Epithelial cell of prostate (primary cell): ENCODE data around the gene SPATA46.
A peak's percentile ranks its signal among the peaks of the same experiment; 100 is the strongest.

Source experiments
- DNase-seq: peaks from one replicate; pipeline ENCODE4 v3.0.0-alpha.2; 2011; ENCODE audit warnings: low read depth, low spot score
- H3K27ac ChIP-seq: fragments of 450-650 bp; 2 replicates; pipeline ENCODE4 v1.5.1; 2017; ENCODE audit warnings: mild to moderate bottlenecking

The SPATA46 gene

DNA sequence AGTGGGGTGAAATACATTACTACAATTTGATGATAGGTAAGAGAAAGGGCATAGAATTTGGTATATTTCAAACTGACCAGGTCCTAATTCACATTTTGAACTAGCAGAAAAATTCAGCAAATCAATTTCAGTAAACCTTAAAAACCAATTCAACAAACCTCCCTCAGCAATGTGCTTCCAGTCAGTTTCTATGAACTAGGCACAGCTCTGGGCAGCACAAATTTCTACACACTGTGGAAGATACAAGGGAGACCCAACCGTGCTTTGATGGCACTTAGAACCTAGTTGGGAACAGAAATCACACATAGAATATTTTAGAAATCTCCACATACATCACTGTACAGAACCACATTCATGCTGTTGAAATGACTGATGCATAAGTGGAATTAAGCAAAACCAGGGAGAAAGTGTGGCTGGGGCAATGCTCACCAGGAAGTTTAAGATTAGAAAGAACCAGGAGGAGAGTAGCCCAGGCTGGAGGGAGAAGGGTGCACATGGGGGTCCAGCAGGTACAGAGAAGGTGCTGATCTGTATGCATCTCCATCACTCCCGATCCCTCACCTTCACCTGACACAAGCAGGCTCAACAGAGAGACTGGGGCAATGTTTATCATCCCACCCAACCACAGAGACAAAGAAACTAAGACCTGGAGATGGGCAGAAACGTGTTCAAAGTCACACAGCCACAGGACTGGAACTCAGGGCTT lies 19.7 kb upstream of the SPATA46 start:
- H3K27ac ChIP-seq: no peak overlapping the region
- DNase-seq: no peak

DNA sequence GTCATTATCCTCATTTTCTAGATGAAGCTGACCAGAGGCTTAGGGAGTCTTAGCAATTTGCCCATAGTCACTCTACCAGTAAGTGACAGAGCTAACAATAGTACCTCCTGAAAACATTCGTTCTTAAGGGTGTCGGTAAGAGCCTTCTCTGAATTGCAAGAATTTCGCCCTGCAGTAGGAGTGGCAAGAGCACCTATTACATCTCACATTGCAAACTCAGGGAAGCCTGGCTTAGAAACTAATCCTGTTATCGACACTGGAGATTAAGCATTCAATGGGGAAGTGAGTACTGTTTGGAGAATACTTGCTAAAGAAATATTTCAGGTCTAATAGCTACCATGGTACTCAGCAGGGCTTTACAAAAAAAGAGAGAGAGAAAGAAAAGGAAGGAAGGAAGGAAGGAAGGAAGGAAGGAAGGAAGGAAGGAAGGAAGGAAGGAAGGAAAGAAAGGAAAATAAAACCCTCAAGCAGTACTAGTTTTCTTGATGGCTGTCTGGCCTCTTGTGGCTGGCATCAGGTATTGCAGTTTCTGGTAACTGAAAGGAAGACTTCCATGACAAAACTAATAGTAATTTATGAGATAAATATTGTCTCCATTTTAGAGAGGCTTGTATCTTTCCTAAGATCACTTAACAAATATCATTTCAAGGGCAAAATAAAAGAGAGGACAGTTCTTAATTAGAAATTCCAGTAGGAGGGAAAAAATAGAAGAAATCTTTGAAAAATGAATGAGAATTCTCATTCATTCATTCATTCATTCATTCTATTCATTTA lies 15.3 kb upstream of the SPATA46 start:
- no peak for DNase-seq
- H3K27ac ChIP-seq: no peak overlapping the region

DNA sequence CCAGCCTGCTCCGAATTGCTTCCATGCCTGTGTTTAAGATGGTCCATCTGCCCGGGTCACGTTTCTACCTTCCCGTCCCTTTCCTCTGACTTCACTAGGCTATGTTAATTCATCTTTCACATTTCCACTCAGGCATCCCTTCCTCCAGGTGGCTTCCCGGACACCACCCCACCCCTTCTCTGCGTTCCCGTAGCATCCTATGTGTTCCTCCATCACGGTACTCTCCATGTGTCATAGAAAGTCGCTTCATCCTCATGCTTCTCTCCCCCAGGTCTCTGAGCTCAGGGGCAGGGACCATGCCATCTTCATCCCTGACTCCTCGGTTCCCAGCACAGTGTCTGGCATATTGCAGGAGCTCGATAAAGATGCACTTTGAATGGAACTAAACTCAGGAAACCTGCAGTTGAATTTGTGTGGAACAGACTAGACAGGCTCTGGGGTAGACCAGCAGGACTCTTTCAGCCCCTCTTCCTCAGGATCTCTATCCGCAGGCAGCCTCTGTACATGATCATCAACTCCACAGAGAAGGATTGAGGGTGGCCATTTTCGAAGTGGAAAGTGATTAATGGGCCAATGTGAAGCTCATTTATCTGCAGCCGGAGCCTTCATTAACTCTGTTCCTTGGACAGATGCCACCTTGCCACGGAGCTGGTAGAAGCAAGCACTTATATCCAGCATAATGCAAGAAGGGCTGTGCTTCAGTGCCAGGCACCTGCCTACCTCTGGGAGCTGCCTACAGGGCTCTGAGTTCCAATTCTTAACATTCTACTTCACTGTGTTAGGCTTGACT lies 13.9 kb upstream of the SPATA46 start:
- no peak for DNase-seq
- H3K27ac ChIP-seq: no peak overlapping the region

DNA sequence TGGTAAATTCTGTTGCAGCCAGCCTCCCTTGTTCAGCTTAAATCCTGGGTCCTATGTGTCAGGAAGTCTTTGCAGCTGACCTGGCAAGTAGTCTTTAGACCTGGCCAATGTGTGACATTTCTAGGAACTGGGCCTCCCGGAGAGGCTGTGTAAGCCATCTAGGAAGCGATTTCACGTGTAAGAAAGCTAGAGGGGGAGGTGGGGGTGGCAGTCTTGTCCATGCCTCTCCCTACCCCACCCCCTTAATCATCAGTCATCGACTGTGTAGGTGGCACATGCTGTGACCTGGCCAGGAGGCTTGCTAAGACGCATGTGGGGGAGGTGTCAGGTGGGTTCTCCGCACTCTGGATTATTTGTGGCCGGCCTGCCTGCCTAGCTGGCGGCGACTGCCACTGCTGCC lies 13.3 kb upstream of the SPATA46 start:
- no peak for DNase-seq
- no peak overlapping the region for H3K27ac ChIP-seq

DNA sequence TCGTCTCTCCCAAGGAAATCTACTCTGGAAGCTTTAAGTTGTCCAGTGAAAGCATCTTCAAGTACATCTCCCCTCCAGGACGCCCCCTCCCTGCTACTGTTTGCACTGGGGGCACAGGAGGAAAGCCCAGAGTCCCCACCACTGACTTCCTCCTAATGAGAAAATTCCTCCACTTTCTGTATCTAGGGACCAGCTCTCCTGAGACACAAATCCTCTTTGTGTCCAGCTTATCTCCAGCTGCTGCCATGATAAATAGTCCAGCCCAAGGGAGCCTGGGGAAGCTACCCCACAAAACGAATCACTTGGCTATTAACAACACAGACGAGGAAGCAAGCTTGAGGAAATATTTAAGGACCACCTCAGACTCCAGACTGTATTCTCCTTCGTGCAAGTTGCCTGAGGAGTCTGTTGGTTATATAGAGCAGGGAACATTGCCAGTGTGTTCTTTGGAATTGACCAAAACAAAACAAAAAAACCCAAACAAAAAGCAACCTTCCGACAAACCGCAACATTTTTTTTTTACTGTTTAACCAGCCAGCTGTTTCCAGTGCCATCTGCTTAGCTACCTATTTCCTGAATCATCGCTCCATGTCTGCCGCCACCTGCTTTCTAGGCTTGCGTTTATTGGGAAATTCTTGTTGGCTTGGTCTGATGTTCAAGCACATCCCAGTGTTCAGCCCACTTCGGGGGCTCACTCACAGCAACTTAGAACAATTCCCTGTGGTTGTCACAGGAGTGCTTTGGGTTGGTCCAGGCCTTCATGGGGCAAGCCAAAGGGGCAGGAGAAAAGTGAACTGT lies 12.6 kb upstream of the SPATA46 start:
- H3K27ac ChIP-seq: peak overlapping the region; percentile 18
- DNase-seq: peak; percentile 24

DNA sequence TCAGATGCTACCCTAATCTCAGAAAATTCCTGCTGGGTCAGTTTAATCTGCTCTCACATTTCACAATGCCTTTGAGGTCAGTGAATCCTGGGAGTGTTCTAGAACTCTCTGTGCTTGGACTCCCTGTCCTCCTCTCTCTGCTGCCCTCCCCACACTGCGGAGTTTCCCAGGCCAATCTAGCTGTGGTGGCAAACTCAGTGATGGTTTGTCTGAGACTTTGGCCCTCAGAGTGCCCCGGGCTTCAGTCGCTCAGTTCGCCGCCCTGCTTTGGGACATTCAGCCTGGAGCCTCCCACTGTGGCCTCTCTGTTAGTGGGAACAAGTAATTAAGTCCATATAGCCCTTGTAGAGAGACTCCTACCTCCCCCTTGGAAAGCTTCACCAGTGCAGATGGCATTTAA lies 12.0 kb upstream of the SPATA46 start:
- H3K27ac ChIP-seq: no peak overlapping the region
- DNase-seq: no peak

DNA sequence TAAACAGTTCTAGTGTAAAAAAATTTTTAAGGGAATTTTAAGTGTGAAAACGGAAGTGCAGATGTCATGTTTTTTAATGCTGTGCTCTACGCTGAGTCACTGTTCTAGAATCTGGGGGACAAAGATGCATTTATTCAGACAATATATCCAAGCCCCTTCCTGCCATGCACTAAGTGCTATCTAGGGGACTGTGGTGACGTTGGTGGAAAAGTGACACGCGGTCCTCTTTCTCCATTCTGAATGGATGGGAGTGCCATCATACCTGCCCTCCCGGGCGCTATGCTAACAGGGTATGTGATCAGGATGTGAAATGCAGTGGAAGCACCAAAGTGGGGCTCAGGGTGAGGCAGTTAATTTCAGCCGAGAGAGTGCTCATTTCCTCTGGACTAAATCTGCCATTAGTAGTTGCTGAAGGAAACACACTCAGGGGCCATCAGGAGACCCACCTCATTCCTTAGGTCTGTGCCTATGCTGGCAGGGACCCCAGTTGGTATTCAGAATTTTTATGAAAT lies 11.5 kb upstream of the SPATA46 start:
- DNase-seq: no peak
- H3K27ac ChIP-seq: no peak overlapping the region

DNA sequence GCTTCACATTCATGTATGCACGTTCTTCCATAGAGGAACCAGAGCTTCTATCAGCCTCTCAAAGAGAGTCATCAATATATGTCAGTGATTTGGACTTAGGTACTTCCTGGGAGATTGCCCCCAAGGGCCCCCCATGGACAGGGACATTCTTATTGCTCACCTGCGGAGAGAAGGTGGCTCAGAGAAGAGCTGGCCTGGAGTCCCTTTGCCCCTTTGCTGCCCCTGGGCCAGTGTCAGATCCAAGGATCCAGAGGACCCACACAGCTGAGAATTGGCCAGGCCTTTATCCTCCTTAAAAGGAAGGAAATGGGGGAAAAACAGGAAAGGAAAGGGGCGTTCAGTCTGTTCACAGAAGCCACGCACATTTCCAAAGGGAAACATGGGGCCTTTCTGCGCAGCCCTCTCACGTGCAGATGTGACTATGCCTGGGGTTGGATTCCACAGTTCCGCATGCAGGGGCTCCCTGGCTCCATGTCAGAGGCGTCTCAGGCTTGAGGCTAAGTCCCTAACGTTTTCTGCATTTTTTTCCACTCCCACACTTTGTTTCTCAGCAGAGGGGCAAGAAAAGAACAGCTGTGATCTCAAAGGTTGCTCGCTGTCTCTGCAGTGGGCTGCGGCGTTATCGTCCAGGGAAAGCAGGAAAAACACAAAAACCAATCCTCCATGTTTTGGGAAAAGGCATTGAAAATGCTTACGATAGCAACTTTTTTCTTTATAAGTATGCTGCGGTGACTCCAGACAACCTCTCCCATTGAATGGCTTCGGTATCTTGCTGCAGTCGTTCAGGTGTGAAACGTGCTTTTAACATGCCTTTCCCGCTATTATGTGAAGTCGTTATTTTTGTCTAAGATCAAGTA lies 10.8 kb upstream of the SPATA46 start:
- DNase-seq: no peak
- no peak overlapping the region for H3K27ac ChIP-seq

DNA sequence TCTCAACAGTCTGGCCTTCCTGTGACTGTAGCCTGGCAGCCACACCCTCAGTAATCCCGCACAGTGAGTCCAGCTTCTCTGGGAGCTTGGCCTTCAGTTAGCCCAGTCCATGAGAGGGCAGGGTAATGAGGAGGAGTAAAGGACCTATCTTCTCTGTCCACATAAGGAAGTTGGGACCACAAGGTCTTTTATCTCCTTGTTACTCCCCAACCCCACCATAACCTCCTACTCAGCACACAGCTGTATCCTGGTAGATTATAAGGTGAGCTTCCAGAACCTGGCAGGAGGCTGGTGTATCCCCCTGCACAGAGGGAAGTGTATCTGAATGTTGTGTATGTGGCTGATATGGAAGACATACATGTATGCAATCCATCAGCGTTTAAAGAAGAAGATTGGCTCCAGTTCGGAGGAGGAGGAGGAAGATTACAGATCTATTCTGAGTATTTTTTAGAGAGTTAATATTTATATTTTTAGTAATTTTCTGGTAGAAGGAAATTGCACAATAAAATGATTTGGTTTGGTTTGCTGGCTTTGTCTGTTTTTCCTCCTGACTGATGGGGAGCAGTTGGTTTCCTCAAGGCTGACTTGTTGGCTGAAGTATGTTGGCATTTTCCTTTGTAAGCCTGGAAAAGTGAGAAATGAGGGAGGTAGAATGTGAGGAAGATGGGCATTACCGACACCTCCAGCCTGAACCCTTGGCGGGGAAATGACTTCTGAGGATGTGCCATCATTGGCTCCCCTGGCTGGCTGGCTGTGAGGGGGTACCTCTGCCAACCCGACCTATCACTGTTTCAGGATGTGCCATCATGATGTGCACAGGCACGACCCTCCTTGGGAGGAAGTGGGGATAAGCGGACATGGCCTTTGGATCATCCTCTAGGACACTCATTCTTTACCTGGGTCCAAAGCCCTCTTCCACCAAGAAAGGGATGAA lies 9.9 kb upstream of the SPATA46 start:
- no peak for DNase-seq
- no peak overlapping the region for H3K27ac ChIP-seq

DNA sequence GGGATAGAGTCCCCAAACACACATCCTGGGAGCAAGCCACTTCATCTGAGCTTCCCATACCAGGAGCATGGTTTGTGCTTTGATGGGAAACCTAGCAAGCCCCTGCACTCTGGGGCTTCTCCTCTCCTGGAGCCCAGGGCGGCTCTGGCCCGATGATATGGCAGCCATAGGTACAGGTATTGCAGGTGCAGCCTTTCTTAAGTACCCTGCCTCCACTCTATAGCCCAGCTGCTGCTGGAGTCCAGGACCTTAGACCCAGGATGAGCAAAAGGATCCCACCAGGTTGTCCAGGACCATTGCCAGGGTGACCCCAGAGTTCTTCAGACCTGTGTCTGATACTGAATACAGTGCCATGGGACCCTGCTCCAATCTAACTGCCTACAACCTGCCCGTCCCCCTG lies 9.0 kb upstream of the SPATA46 start:
- H3K27ac ChIP-seq: no peak overlapping the region
- DNase-seq: no peak

DNA sequence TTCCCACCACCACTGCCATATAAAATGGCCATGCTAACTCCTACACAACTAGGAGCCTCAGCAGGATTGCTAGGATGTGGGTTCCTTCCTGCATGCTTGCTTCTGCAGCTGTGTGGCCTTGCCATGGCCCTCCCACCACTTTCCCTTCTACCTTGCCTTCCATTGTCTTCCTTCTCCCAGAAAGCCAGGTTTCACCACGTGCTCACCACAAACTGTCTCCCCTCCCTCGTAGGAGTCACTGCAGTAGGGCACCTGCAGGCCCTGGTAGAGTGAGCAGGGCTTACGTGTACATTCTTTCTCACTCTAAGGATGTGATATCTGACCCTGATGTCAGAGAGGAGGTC lies 8.6 kb upstream of the SPATA46 start:
- DNase-seq: no peak
- no peak overlapping the region for H3K27ac ChIP-seq

DNA sequence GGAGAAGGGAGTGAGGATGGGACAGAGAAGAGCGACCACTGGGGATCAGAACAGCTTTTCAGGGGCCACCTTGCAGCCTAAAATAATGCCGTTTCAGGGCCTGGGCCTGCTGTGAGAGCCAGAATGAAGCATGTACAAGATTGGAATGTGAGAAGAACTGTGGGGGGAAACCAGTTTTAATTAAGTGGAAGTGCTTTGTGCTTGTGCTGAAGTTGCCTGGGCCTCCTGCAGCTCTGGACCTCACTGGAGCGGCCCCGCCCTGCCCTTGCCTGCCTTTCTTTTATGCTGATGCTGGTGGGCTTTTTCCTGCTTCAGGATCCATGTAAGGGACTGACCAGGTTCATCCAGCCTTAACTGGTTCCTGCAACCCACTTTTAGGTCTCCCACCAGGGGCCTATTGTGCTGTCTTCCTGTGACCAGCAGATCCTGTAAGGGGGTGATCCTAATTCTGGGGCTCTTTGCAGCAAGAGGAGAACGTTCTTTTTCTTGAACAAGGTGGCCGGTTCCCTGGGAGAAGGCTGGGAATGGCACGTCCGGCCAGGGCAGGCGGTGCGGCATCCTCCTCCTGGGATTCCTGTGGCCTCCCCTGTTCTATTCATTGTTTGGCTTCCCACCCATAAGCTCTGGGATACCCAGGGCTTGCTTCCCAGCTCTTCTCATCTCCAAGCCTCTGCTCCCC lies 8.1 kb upstream of the SPATA46 start:
- H3K27ac ChIP-seq: no peak overlapping the region
- no peak for DNase-seq

DNA sequence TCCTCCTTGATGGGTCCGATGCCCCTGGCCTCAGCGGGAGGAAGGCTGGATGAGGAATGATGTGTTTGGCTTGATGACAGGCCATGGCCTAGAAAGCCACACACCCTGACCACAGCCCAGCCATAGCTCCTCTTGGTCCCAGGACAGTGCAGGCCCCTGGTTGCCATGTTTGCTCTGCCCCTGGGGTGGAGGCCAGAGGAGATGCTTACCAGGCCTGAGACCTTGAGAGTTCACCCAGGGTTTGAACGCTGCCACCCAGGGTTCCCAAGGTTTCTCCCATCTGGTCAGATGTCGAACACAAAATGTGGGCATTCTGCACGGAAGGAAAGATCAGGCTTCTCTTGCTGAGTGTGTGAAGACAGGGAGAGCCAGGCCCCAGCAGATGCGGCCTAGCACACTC lies 7.5 kb upstream of the SPATA46 start:
- no peak for DNase-seq
- H3K27ac ChIP-seq: no peak overlapping the region

DNA sequence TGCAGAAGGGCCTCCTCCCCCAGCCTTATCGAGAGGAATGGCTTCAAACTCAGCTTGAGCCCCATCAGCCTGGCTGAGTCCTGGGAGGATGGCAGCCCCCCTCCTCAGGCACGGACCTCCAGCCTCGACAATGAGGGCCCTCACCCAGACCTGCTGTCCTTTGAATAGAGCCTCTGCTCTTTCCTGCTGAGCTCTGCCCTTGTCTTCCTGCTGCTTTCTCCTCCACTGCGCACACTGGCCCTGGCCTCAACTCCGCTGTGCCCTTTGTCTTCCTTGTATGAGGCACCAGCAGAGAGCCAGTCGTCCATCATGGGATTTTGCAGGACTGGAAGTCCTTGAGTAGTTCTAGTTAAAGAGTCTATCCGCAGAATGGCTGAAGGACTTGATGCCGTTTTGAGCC lies 6.9 kb upstream of the SPATA46 start:
- no peak overlapping the region for H3K27ac ChIP-seq
- DNase-seq: no peak

DNA sequence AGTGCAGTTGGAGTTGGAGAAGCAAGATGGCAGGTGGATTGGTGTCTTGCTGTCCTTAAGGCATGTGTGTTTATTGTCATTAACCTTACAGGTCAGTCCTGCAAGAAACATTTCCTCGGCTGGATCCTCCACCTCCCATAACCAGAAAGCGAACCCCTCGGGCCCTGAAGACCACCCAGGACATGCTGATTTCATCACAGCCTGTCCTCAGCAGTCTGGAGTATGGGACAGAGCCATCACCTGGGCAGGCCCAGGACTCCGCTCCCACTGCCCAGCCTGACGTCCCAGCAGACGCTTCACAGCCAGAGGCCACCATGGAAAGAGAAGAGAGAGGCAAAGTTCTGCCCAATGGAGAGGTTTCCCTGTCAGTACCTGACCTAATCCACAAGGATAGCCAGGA lies 6.4 kb upstream of the SPATA46 start:
- DNase-seq: no peak
- no peak overlapping the region for H3K27ac ChIP-seq

DNA sequence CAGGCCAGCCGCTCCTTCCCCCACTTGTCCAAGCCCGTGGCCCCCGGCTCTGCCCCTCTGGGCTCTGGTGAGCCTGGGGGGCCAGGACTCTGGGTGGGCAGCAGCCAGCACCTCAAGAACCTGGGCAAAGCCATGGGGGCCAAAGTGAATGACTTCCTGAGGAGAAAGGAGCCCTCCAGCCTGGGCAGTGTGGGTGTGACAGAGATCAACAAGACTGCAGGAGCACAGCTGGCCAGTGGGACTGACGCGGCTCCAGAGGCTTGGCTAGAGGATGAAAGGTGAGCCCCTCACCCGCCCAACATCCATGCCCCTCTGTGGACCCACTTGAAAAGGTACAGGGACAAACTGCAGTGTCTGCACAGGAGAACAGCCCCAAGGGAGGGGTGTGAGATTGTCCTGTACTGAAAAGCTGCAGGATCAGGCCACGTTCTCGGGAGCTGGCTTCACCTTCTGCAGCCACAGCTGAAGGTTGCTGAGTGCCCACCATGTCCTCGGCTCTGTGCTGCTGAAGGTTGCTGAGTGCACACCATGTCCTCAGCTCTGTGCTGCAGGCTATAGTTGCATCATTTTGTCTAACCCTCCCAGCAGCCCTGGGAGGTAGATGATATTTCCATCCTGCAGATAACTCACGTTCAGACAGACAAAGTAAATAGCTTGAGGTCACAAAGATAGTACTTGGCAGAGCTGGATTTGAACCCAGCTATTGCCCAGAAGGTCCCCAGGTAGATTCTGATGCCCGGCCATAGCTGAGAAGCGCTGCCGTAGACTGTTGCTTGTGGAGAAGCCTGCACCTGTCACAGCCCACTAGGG lies 5.5 kb upstream of the SPATA46 start:
- H3K27ac ChIP-seq: peak overlapping the region; percentile 79
- DNase-seq: no peak

DNA sequence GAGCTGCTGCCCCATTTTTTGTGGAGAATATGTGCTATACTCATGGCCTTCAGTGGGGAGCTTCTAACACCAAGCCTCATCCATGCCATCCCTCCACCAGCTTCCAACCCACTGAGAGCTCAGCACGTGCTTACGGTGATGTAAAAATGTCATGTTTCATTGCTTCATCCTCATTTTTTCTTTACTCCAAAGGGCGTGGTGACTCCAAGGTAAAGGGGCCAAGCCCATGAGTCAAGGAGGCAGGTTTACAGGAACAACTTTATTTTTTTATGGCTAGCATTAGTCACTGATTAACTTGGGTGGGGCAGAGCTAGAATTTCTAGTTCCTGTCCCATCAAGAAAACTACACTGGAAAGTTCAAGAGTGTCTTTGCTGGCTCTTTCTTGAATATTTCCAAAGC lies 4.7 kb upstream of the SPATA46 start, which contains the start of gene C1orf226:
Gene C1orf226, plus strand, starts transcription at position 346 of the 400 bp plus-strand sequence. CDS start 174 bp downstream, outside the sequence.
- peak; percentile 79 for DNase-seq
- peak within 1 kb of the TSS; percentile 79 for H3K27ac ChIP-seq
